ENCODE data around the gene THSD7A. TPM values are rescaled to one million over a fixed set of nuclear protein-coding genes. Genes with fewer than 3 reads are reported as not detected.

The THSD7A gene, protein sequence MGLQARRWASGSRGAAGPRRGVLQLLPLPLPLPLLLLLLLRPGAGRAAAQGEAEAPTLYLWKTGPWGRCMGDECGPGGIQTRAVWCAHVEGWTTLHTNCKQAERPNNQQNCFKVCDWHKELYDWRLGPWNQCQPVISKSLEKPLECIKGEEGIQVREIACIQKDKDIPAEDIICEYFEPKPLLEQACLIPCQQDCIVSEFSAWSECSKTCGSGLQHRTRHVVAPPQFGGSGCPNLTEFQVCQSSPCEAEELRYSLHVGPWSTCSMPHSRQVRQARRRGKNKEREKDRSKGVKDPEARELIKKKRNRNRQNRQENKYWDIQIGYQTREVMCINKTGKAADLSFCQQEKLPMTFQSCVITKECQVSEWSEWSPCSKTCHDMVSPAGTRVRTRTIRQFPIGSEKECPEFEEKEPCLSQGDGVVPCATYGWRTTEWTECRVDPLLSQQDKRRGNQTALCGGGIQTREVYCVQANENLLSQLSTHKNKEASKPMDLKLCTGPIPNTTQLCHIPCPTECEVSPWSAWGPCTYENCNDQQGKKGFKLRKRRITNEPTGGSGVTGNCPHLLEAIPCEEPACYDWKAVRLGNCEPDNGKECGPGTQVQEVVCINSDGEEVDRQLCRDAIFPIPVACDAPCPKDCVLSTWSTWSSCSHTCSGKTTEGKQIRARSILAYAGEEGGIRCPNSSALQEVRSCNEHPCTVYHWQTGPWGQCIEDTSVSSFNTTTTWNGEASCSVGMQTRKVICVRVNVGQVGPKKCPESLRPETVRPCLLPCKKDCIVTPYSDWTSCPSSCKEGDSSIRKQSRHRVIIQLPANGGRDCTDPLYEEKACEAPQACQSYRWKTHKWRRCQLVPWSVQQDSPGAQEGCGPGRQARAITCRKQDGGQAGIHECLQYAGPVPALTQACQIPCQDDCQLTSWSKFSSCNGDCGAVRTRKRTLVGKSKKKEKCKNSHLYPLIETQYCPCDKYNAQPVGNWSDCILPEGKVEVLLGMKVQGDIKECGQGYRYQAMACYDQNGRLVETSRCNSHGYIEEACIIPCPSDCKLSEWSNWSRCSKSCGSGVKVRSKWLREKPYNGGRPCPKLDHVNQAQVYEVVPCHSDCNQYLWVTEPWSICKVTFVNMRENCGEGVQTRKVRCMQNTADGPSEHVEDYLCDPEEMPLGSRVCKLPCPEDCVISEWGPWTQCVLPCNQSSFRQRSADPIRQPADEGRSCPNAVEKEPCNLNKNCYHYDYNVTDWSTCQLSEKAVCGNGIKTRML (N-terminal part only)
- not detected for total RNA-seq
- not detected for polyA plus RNA-seq
- 0 to 0.49 (median 0) reads per million in 6 experiments for total RNA-seq

DNA sequence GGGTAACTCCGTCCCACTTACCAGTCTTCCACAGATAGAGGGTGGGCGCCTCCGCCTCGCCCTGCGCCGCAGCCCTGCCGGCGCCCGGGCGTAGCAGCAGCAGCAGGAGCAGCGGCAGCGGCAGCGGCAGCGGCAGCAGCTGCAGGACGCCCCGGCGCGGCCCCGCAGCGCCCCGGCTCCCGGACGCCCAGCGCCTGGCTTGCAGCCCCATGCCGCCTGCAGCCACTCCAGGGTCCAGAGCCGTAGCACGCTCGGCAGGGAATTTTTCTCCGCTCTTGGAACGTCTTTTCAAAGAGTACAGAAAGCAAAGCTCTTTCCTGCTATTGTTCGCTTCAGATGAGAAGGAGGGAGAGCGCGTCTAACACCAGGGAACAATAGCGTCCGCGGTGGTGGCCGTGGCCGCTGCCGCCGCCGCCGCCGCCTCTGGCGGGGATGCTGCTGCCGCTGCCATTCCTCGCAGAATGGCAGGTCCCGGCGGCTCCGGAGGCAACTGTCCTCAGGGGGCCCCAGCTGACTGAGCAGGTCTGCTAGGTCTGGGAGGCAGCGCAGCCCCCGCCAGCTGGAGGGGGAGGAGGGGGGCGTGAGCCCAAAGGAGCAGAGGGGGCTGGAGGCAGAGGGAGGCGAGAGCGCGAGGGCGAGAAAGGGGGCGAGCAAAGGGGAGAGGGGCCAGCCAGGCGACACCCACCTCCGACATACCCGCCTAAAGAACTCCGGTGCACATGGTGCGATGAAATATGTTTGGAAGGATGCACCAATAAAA, at the start of gene THSD7A:
THSD7A (minus strand) TSS at position 463 of the 760 bp plus-strand sequence; CDS start at position 211, 252 bp downstream.
- POLR2A ChIA-PET, result no interaction called here
- Mint-ChIP-seq H3K36me3 (no peaks in the 10 kb centered on the region), H3K4me3 (peak within 1 kb of the TSS in 7 of 10 donors; percentile 11 to 55 (median 31)), H3K9me3 (peaks cover 0 to 4% (median 0%) of the 10 kb centered on the region in 9 donors), H3K4me1 (peaks cover 0 to 16% (median 12%) of the 10 kb centered on the region in 4 donors), H3K27ac (peak within 1 kb of the TSS in 1 of 10 donors; percentile 7), H3K27me3 (peaks cover 27 to 51% (median 36%) of the 10 kb centered on the region in 5 donors)
- DNase-seq (peak in 4 of 10 donors; percentile 3 to 35 (median 12)), ATAC-seq (peak; percentile 60 to 61)

DNA sequence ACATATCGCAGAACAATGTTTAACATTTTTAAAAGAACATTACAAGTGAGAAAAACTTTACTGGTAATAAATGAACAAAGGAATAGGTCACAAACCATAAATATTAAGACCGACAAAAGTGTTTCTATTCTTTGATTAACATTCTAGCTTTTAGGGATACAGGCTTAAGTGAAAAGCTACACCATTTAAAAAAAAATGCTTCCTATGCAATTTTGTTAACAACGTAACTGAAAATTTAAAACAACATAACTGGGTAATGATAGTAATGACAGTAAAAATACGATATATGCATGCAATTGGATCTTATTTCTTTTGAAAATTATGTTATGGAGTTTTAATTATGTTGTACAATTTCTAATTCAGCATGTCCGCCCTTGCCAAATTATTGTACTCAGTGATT, 49.7 kb upstream of the THSD7A start:
- Mint-ChIP-seq H3K4me1 (no peaks in the 10 kb centered on the region), H3K27ac (no peak overlapping the region), H3K27me3 (no peaks in the 10 kb centered on the region), H3K9me3 (peaks cover 0 to 11% (median 2%) of the 10 kb centered on the region in 9 donors), H3K36me3 (no peaks in the 10 kb centered on the region), H3K4me3 (no peak overlapping the region)
- POLR2A ChIA-PET, result no interaction called here
- ATAC-seq, result no peak
- no peak for DNase-seq

DNA sequence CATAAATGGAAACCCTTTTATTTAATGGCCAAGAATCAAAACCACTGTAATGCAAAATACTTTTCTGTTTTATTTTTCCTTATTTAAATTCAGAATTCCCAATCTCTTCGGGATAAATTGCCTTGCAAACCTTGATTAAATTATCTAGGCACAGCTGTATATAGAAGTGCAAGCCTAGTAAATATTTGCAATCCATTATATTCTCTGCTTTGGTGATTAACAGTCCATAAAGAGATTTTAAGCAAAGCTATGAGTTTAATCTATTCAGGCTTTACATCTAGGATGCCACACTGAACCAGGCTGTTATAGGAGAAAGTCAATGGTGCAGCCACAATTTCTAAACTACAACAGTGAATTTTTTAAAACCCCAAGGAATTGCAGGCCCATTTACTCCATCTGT, 43.6 kb upstream of the THSD7A start:
- Mint-ChIP-seq H3K4me1 (no peaks in the 10 kb centered on the region), H3K27ac (no peak overlapping the region), H3K9me3 (peaks cover 0 to 3% (median 0%) of the 10 kb centered on the region in 9 donors), H3K27me3 (no peaks in the 10 kb centered on the region), H3K4me3 (no peak overlapping the region), H3K36me3 (no peaks in the 10 kb centered on the region)
- ATAC-seq (no peak), DNase-seq (no peak)
- POLR2A ChIA-PET, result no interaction called here

DNA sequence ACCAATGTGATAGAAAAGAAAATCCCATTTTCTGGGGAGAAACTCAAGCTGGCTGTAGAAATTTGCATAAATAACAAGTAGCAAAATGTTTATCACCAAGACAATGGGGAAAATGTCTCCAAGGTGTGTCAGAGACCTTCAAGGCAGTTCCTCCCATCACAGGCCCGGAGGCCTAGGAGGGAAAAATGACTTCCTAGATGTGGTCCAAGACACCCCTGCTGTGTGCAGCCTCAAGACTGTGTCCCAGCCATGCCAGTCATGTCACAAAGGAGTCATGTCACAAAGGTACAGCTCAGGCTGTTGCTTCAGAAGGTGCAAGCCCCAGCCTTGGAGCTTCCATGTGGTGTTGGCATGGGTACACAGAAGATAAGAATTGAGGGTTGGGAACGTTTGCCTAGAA, 33.7 kb upstream of the THSD7A start:
- no peaks in the 10 kb centered on the region for H3K4me1 Mint-ChIP-seq
- no peak overlapping the region for H3K27ac Mint-ChIP-seq
- no peaks in the 10 kb centered on the region for H3K36me3 Mint-ChIP-seq
- H3K4me3 Mint-ChIP-seq, result no peak overlapping the region
- H3K27me3 Mint-ChIP-seq, result no peaks in the 10 kb centered on the region
- no peak for DNase-seq
- POLR2A ChIA-PET, result no interaction called here
- H3K9me3 Mint-ChIP-seq, result peaks cover 5 to 21% (median 12%) of the 10 kb centered on the region in 9 donors
- no peak for ATAC-seq

DNA sequence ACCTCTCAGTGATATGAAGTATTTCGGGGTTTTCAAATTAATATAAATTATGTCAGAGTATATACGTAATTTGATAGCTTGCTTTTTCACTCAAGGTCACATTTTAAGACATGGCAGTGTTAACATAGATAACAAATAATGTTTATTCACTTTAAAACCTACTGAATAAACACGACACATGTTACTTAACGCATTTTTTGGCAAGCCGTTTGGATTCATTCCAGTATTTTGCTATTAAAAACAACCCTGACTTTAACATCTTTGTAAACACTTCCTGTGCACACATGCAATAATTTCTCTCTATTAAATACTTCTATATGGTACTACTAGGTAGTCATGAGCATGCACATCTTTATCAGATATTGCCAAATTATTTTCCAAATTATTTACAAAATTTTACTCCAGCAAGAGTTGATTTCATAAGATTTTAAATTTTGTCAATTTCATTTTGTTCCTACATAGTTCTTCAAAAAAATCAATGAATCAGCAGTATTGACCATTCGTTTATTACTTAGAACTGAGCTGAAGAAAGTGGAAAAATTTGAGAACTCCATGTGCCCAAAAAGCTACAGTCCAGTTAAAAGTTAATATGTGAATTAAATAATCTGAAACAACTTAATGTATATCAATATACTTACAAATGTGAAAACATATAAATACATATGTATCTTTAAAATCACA, 26.8 kb upstream of the THSD7A start:
- DNase-seq (no peak), ATAC-seq (no peak)
- Mint-ChIP-seq H3K36me3 (no peaks in the 10 kb centered on the region), H3K27ac (no peak overlapping the region), H3K9me3 (peaks cover 0 to 10% (median 0%) of the 10 kb centered on the region in 9 donors), H3K27me3 (no peaks in the 10 kb centered on the region), H3K4me1 (no peaks in the 10 kb centered on the region), H3K4me3 (no peak overlapping the region)
- POLR2A ChIA-PET, result no interaction called here

DNA sequence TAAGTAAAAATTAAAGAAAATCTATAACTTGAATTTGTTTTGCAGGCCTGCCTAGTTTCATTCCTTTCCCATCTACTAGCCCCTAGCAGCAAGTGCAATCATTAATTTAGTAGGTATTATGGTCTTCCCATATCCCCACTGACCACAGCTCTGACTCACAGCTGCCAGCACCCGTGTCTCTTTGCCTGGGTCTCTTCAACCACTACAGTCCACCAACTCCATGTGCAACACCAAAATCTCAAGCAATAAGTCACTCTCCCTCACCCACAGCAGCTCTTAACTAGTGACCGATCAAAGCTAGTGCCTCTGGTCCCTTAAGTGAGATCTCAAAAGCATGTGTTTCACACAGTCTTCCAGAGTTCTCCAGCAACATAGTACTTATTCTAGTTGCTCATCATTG, 26.0 kb upstream of the THSD7A start:
- POLR2A ChIA-PET, result no interaction called here
- no peak overlapping the region for H3K4me3 Mint-ChIP-seq
- peaks cover 0 to 10% (median 0%) of the 10 kb centered on the region in 9 donors for H3K9me3 Mint-ChIP-seq
- no peaks in the 10 kb centered on the region for H3K27me3 Mint-ChIP-seq
- H3K27ac Mint-ChIP-seq, result no peak overlapping the region
- H3K36me3 Mint-ChIP-seq, result no peaks in the 10 kb centered on the region
- no peak for ATAC-seq
- DNase-seq, result no peak
- no peaks in the 10 kb centered on the region for H3K4me1 Mint-ChIP-seq

DNA sequence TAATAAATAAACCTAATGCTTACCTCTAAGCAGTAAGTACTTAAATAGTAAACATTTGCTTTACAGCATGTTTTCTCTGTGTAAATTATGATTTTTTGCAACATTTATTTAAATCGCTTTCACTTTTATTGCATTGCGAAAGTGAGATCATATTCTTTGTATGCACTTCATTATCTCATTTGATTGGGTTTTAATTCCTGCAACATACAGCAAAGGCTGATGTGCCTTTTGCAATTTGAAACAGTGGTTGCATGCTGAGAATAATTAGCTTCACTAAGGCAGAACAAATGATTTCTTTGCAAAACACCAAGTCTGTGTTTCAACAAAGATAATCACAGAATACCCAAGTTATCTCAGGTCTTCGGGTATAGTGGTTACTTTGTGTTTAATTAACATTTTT, 16.3 kb upstream of the THSD7A start:
- H3K4me3 Mint-ChIP-seq, result no peak overlapping the region
- no peaks in the 10 kb centered on the region for H3K36me3 Mint-ChIP-seq
- H3K27ac Mint-ChIP-seq, result no peak overlapping the region
- POLR2A ChIA-PET, result no interaction called here
- no peak for DNase-seq
- ATAC-seq, result no peak
- H3K9me3 Mint-ChIP-seq, result peaks cover 0 to 4% (median 0%) of the 10 kb centered on the region in 9 donors
- H3K4me1 Mint-ChIP-seq, result no peaks in the 10 kb centered on the region
- H3K27me3 Mint-ChIP-seq, result no peaks in the 10 kb centered on the region

DNA sequence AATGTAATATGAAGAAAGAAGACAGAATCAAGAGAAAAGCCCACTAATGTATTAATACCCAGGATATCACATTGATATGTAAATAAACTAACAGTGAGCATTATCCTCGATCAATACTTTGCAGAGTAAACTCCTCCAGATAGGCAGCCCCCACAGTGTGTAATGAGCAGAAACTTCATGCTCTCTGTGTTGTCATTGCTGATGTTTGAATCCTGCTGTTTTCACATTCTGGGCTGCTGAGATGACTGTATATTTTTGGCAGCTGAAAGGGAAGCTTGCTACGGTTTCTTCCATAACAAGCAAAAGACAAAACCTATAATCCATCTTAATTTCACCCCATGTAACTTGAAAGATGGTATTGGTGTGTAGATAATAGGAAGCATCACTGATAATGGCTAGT, 15.3 kb upstream of the THSD7A start:
- H3K36me3 Mint-ChIP-seq, result no peaks in the 10 kb centered on the region
- no peak overlapping the region for H3K4me3 Mint-ChIP-seq
- POLR2A ChIA-PET, result no interaction called here
- DNase-seq (no peak), ATAC-seq (no peak)
- no peaks in the 10 kb centered on the region for H3K27me3 Mint-ChIP-seq
- peaks cover 0 to 4% (median 0%) of the 10 kb centered on the region in 9 donors for H3K9me3 Mint-ChIP-seq
- H3K27ac Mint-ChIP-seq, result no peak overlapping the region
- no peaks in the 10 kb centered on the region for H3K4me1 Mint-ChIP-seq

DNA sequence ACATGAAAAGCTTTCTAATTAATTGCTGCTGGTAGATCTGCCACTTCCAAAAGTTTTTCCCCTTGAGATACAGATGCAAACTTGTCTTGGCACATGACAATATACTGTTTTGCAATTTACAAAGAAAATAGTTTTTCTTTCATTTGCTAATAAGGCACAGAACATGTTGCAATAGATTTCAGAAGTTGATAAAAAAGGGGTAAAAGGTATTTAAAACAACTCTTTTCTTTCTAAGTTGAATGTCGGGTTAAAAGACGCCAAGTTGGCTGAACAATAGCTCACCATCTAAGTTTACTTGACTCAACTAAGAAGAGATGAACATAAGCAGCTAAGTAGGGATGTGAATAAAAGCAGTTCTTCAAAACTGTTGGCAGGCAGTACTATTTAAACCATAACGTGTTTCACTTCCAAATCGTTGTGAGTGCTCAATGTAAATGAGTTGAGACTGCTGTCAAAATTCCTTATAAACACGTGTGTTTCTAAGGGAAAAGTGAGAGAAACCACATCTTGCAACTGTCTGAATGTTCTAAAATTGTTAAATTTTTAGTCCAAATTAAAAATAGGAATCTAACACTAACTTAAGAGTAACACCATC, 14.5 kb upstream of the THSD7A start:
- no peaks in the 10 kb centered on the region for H3K27me3 Mint-ChIP-seq
- H3K4me3 Mint-ChIP-seq, result no peak overlapping the region
- peaks cover 0 to 4% (median 0%) of the 10 kb centered on the region in 9 donors for H3K9me3 Mint-ChIP-seq
- DNase-seq (no peak), ATAC-seq (no peak)
- POLR2A ChIA-PET, result no interaction called here
- H3K4me1 Mint-ChIP-seq, result no peaks in the 10 kb centered on the region
- no peaks in the 10 kb centered on the region for H3K36me3 Mint-ChIP-seq
- H3K27ac Mint-ChIP-seq, result no peak overlapping the region

DNA sequence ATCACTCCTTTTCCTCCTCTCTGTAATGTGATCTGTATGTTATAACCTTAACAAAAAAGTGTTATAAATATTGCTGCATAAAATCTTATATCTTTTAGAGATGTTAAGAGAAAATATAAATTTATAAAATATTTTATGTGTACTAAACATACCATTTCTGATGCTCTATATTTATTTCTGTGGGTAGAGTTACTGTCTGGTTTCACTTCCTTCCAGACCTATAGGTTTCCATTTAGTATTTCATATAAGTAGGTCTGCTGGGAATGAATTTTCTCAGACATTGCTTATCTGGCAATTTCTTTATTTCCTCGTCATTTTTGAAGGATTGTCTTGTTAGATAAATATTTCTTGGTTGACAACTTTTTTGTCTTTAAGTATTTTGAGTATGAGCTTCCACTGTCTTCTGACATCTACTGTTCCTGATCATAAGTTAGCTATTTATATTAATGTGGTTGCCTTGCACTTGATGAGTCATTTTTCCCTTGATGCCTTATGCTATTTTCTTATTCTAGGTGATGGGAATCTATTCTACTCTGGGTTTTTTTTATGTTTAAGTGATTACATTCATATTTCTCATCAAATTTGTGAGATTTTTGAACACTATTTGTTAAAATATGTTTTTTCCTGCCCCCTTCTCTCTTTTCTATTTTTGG, 11.2 kb upstream of the THSD7A start:
- no peak overlapping the region for H3K27ac Mint-ChIP-seq
- ATAC-seq (no peak), DNase-seq (no peak)
- H3K4me1 Mint-ChIP-seq, result no peaks in the 10 kb centered on the region
- no peak overlapping the region for H3K4me3 Mint-ChIP-seq
- H3K9me3 Mint-ChIP-seq, result no peaks in the 10 kb centered on the region
- POLR2A ChIA-PET, result no interaction called here
- no peaks in the 10 kb centered on the region for H3K36me3 Mint-ChIP-seq
- no peaks in the 10 kb centered on the region for H3K27me3 Mint-ChIP-seq

DNA sequence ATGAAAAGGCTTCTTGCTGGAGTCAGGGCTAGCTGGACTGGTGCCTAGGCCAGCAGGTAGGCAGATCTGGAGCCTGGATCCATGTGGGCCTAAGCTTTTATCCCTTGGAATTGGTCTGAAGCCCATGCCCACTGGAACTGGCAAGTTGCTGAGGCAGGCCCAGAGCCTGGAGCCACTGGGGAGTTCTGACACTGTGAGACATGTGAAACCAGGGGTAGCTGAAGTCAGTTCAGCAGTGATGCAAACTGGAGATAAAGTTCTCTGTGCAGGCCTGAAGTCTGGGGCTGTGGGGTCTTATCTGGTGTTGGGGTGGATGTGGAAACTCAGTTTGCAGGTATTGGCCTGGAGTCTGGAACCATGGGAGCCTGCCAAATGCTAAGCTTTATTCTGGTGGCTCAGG, 9.7 kb upstream of the THSD7A start:
- no peak overlapping the region for H3K4me3 Mint-ChIP-seq
- no peaks in the 10 kb centered on the region for H3K36me3 Mint-ChIP-seq
- no peaks in the 10 kb centered on the region for H3K4me1 Mint-ChIP-seq
- H3K9me3 Mint-ChIP-seq, result peaks cover 0 to 9% (median 1%) of the 10 kb centered on the region in 9 donors
- no peak overlapping the region for H3K27ac Mint-ChIP-seq
- no peak for ATAC-seq
- POLR2A ChIA-PET, result no interaction called here
- no peaks in the 10 kb centered on the region for H3K27me3 Mint-ChIP-seq
- DNase-seq, result no peak
